NCI-H2171 (cell line): ENCODE data around the gene VWF.
A peak's percentile ranks its signal among the peaks of the same experiment; 100 is the strongest.
"Not testable (repeated sequence)": the region's sequence is repeated elsewhere in the genome, so short reads cannot be mapped to it uniquely, and the experiment has no call there.

Source experiments
- DNase-seq: peaks from one replicate; lab custom pipeline; 2025; lab: John Stamatoyannopoulos, UW

The VWF gene

DNA sequence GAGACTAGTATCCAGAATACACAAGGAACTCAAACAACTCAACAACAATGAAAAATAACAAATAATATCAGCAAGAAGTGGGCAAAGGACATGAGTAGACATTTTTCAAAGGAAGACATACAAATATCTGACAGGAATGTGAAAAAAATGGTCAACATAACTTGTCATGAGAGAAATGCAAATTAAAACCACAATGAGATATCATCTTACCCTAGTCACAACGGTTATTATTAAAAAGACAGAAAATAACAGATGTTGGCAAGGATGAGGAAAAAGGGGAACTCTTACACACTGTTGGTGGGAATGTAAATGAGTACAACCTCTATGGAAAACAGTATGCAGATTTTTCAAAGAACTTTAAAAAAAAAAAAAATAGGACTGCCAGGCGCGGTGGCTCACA is 20.4 kb downstream of the VWF start:
- peak; percentile 51 for DNase-seq

- not testable (repeated sequence) for DNase-seq
These were observed 22.4 kb downstream of the VWF start for GRCh38 chr12:6102021-6102420.

DNA sequence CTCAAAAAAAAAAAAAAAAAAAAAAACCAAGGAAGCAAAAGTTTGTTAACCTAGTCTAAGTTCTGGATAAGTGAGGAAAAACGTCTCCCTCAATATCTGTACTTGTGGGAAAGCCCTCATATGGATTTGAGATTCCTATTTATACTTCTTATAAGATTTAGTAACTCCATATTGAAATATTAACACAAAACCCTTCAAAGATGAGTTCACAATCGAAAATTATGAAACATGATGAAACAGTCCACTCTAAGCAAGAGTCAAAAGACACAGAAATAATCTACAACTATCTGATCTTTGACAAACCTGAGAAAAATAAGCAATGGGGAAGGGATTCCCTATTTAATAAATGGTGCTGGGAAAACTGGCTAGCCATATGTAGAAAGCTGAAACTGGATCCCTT is 25.2 kb downstream of the VWF start:
- no peak for DNase-seq

- no peak for DNase-seq
These were observed 27.1 kb downstream of the VWF start for GRCh38 chr12:6097411-6097810.

GRCh38 chr12:6096527-6096926 is 27.9 kb downstream of the VWF start:
- DNase-seq, result no peak

- no peak for DNase-seq
These were observed 29.2 kb downstream of the VWF start for GRCh38 chr12:6095269-6095668.

DNA sequence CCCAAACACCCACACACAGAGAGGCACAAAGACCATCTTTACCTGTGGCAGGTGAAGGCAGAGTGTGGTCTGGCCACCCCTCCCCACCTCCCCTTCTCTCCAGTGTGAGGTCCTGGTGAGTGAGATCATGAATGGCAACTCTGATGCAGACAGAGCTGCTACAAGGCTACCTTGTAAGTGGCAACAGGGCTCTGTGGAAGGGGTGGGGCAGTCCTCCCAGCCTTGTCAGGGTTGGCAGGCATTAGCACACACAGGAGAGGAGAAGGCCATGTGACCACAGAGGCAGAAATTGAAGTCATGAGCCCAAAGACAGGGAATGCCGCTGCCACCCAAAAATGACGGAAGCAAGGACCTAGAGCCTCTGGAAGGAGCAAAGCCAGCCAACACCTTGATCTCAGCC is 30.7 kb downstream of the VWF start:
- DNase-seq, result no peak

- DNase-seq, result no peak
These were observed 31.4 kb downstream of the VWF start for GRCh38 chr12:6092784-6093722.

DNA sequence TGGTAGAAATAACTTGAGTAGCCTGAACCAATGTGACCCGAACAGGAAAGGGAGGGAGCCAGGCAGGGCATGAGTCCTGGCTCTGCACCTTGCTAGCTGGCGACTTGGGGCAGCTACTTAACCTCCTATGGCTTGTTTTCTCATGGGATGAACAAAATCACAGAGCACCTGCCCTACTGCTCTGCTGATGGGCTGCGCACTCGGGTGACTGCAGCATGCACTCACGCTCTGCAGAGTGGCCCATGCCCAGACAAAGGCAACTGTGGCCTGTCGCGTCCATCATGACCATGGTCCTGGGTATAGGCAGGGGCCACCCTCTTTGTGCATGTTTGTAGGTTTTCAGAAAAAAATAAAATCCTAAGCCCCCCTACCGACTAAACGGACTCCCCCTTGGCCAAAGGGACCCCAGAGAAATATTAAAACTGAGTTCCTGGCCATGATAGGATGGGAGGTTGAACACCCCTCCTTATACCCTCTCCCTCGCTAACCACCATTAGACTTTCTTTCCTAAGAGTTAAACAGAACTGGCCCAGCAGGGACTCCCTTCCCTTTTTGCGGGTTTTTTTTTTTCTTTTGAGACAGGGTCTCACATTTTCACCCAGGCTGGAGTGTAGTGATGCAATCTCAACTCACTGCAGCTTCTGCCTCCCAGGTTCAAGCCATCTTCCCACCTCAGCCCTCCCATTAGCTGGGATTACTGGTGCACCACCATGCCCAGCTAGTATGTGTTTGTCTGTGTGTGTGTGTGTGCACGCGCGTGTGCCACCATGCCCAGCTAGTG is 32.5 kb downstream of the VWF start:
- DNase-seq, result no peak

- DNase-seq, result no peak
These were observed 33.7 kb downstream of the VWF start for GRCh38 chr12:6090803-6091202.

DNA sequence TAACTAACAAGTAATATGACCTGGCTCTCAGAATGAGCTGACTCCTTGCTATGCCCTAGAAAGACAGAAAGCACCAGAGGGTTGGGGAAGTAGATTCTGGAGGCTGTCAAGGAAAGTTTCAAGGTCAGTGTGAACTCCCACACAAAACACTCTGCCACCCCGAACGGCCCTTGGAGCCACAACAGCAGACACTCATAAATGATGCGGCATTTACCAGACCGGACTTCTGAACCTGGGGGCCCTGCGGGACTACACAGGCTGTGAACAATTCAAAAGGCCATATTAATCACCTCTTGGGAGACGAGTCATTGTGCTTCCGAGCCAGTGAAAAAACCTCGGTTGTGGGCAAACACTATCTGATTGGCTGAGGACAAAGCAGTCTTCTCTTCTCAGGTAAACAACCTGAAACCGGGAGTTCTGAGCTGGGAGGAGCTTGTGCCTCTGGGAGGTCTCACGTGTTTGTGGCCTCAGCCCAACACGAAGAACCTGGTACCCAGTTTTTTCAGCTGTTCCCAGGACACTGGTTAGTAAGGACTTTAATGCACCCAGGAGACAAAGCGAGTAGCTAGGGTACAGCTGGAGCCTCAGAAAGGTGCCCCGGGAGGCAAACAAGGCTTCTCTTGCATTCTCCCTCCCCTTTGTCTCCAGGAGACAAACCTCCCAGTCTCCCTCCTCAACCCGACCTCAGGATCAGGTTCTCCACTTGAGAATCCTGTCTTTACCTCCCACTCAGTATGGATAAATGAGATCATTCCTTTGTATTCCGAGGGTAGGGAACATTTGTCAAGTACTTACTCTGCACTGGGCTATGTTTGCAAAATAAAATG is 35.3 kb downstream of the VWF start:
- DNase-seq, result peak; percentile 87

- DNase-seq, result no peak
These were observed 38.2 kb downstream of the VWF start for GRCh38 chr12:6086316-6086715.

DNA sequence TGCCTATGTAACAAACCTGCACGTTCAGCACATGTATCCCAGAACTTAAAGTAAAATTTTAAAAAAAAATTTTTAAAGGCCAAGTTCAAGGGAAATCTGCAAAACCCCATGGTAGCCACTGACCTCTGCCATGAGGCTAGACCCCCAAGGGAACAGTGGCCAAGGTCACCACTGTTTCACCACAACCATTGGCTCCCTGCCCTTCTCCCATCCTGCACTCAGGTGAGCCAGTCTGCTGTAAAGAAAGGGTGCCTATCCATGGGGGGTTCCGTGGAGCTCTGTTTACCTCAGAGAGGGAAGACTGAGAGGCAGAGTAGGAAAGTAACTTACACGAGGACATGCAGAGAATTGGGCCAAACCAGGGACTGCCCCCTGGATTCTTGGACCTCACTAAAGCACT is 38.6 kb downstream of the VWF start:
- no peak for DNase-seq

DNA sequence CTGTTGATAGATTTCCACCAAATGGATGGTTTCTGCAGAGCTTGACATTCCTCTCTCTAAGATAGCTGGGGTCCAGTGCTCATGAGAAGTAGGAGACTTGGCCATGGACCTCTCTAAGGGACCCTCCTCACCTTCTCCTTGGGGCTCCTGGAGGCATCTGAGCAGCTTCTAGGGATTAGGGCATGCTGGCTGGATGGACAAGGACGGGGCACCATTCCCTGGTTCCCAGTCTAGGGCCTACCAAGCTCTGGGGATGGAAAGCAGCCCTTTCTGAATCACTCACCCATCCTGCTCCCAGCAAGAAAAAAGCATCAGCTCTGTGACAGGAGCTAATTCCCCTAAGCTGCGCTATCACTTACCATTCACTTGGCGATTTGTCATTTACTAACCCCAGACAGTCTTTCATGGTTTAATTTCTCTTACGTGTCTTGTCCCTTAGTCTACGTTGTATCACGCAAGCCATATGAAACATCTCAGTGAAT is 39.5 kb downstream of the VWF start:
- DNase-seq, result no peak

- DNase-seq, result no peak
These were observed 40.1 kb downstream of the VWF start for GRCh38 chr12:6084261-6084968.

- no peak for DNase-seq
These were observed 40.9 kb downstream of the VWF start for GRCh38 chr12:6083601-6084000.

DNA sequence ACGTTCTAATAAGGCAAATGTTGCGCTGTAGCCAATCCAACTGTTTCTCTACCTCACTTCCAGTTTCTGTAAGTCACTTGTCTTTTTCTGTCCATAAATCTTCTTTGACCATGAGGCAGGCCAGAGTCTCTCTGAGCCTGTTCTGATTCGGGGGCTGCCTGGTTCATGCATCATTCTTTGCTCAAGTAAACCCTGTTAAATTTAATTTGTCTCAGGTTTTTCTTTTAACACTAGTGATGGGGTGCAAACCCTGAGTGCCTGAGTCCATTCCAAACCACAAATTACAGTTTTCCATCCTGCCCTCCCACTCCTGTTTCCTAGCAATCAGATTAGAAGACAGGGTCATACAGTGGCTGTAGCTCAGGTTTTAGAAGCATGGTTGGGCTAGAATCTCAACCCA is 41.9 kb downstream of the VWF start:
- no peak for DNase-seq

DNA sequence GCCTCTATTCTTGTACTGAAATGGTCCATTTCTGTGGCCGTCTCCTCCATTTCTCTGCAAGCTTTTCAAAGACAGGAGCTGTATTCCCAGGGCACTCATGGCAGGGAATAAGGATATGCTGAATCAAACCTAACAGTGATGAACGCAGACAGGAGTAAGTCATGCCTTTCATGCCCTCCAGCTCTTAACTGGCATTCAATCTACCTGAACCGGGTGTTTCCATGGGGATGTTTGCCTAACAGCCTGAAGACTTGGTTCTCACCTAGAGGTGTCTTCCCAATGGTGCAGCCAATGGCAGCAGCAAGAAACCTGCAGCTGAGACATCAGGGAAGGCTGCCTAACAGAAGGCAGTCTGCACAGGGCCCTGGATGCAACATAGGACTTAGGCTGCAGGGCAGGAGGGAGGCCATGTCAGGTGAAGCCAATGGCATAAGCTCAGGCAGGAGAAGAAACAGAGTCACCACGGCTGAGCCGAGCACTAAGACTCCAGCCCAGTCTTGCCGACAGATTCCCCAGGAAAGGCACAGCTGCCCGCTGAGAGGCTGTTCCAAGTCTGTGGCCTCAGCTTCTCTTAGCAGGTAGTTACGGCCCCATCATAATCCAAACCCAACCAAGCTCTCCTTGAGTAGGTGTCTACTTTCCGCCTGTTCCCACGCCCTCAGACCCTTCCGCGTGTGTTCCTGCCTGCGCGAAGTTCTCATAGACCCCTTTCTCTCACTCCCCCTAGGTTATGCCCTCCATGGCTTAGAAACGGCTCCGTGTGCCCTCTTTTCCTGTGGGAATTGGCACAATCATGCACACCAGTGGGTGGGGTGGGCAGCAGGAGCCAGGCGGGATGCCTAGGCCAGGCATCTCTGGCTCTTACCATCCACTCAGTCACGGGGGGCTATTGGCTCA is 44.1 kb downstream of the VWF start:
- no peak for DNase-seq

GRCh38 chr12:6078398-6079096 is 45.9 kb downstream of the VWF start:
- DNase-seq, result no peak

DNA sequence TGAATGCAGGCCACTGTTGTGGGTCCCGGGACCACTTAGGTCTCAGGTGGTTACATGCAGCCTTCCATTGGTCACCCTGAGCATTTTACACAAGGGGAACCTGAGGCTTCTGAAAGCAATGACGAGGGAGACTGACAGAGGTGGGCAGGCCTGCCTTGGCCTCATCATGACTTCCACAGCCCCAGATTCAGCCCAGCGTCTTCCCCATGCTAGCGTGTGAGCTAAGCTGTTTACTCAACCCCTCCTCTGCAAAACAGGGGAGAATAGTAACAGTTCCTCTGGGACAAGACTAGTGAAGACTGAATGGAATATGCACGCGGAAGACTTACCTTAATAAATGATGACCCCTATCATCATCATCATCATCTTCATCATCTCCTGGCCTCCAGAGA is 46.8 kb downstream of the VWF start:
- no peak for DNase-seq
